Esophagus (tissue), 2 donors: Measurements from ENCODE around the gene SMPDL3A. TPM values are rescaled to one million over a fixed set of nuclear protein-coding genes. Genes with fewer than 3 reads are reported as not detected.
"Not testable (repeated sequence)": the region's sequence is repeated elsewhere in the genome, so short reads cannot be mapped to it uniquely, and the experiment has no call there.

Experiments used
- H3K27ac ChIP-seq, 2 donors: one replicate each; pipeline ENCODE4 v1.5.1; 2013; ENCODE audit warnings: low read depth in 2 of 2, mild to moderate bottlenecking in 2 of 2, inconsistent platforms in 1 of 2, low read length in 1 of 2, moderate library complexity in 1 of 2
- H3K27me3 ChIP-seq, 2 donors: one replicate each; pipeline ENCODE4 v1.6.1; 2013; ENCODE audit warnings: low read length in 2 of 2, control low read depth in 1 of 2, mild to moderate bottlenecking in 1 of 2; ENCODE audit not compliant: insufficient read depth in 2 of 2, control insufficient read depth in 1 of 2
- H3K36me3 ChIP-seq, 2 donors: one replicate each; pipeline ENCODE4 v1.6.1; 2013; ENCODE audit warnings: low read length in 1 of 2; ENCODE audit not compliant: control insufficient read depth in 2 of 2, insufficient read depth in 2 of 2
- H3K4me1 ChIP-seq, 2 donors: one replicate each; pipeline ENCODE4 v1.6.1; 2013; ENCODE audit warnings: low read length in 1 of 2; ENCODE audit not compliant: control insufficient read depth in 2 of 2, insufficient read depth in 2 of 2
- H3K4me3 ChIP-seq, 2 donors: one replicate each; pipeline ENCODE4 v1.5.1; 2013; ENCODE audit warnings: low read length in 2 of 2, mild to moderate bottlenecking in 2 of 2, low read depth in 1 of 2, moderate library complexity in 1 of 2
- H3K9me3 ChIP-seq, 2 donors: one replicate each; pipeline ENCODE4 v1.6.1; 2013; ENCODE audit warnings: mild to moderate bottlenecking in 2 of 2, low read depth in 1 of 2, low read length in 1 of 2, moderate library complexity in 1 of 2; ENCODE audit not compliant: control insufficient read depth in 2 of 2, insufficient read depth in 1 of 2
- WGBS, 2 donors: extraction: QIAGEN DNeasy Blood & Tissue Kit; methylation state at CpG; one replicate each; pipeline ENCODE4 v1.1.7; 2013; 5-methylcytosine and 5-hydroxymethylcytosine counted together
- polyA plus RNA-seq, 2 donors: library from polyadenylated mRNA; stranded (reverse); fragments of 200-250 nt; gene quantifications; one replicate each; pipeline ENCODE4 v1.2.3, GENCODE V29; 2013
- donor health status: healthy with polysubstance abuse.
- donor health status: Bipolar disorder and iron deficiency.

Gene SMPDL3A, protein sequence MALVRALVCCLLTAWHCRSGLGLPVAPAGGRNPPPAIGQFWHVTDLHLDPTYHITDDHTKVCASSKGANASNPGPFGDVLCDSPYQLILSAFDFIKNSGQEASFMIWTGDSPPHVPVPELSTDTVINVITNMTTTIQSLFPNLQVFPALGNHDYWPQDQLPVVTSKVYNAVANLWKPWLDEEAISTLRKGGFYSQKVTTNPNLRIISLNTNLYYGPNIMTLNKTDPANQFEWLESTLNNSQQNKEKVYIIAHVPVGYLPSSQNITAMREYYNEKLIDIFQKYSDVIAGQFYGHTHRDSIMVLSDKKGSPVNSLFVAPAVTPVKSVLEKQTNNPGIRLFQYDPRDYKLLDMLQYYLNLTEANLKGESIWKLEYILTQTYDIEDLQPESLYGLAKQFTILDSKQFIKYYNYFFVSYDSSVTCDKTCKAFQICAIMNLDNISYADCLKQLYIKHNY
- polyA plus RNA-seq, result 1 to 10 TPM; 4.9 to 7.2 TPM

DNA sequence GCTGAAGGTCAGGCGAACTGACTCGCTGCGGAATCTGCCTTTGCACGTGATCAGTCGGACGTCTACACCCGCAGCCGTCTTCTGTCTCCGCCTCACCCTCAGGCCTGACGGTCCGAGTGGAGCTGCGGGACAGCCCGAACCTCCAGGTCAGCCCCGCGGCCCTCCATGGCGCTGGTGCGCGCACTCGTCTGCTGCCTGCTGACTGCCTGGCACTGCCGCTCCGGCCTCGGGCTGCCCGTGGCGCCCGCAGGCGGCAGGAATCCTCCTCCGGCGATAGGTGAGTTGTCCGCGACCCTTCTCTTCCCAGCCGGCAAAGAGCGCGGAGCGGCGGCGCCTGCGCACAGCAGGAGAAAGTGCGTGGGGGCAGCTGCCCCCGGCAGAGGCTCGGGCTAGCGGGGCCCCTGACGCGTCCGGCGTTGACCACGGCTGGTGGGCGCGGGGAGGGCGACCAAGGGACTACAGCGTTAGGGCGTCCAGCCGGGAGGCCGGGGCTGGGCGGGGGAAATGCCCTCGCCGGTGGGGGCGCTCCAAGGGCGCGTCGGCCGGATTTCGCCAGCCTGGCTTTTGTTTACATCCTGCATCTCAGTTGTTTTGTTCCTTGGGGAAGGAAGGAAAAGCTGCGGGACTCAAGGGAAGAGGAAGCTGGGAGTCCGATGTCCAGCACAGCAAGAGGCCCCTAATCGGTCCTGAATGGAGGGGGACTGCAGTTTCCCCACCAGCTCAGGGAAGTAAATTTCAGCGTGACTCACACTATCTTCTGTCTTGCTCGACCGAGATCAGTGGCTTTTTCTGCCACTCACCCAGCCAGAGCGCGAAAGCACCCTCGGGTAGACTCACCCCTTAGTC lies at the start of gene SMPDL3A:
Gene SMPDL3A, plus strand, starts transcription at position 77 of the 846 bp plus-strand sequence. Its CDS starts 89 bp downstream, at position 166.
- Histone ChIP-seq H3K4me3 (peak within 1 kb of the TSS; percentile 75 to 78), H3K27ac (peak within 1 kb of the TSS; percentile 93), H3K4me1 (peaks cover 0 to 4% of the 10 kb centered on the region in 2 donors), H3K36me3 (no peaks in the 10 kb centered on the region), H3K9me3 (no peaks in the 10 kb centered on the region), H3K27me3 (no peaks in the 10 kb centered on the region)
- 1% methylated on average over 65 to 71 of the region's 71 CpGs for WGBS, 2 donors

DNA sequence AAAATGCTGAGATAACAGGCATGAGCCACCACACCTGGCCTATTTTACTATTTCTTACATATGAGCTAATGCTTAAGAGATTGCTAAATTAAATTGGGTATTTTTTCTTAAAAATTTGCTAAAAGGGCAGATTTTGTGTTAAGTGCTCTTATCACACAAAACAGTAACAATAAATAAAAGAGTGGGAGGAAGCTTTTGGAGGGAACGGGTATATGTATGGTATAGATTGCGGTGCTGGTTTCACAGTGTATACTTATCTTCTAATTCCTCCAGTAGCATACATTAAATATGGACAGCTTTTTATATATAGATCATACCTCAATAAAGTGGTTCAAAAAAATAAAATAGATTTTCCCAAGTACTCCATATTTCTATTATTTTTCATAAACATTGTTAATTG lies 49.0 kb upstream of the SMPDL3A start:
- Histone ChIP-seq H3K27me3 (no peaks in the 10 kb centered on the region), H3K9me3 (no peaks in the 10 kb centered on the region), H3K36me3 (no peaks in the 10 kb centered on the region), H3K27ac (no peak overlapping the region), H3K4me1 (no peaks in the 10 kb centered on the region), H3K4me3 (no peak overlapping the region)
- WGBS, 2 donors, result 91 to 95% methylated on average over 2 of the region's 2 CpGs

DNA sequence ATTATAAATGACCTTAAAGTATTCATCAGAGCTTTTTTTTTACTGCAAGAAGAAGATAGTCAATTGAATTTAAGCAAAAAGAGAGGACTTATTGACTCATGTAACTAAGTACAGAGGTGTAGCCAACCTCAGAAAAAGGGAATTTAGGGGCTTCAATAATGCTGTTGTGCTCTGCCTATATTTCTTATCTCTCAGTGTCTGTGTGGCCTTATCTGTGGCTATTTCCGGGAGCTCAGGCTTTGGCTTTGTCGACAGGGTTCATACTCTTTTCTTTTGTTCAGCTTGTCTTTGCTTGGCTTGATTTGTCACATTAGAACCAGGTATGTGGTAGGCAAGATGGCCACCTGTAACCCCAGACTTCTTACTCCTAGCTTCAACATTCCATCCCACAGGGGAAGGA lies 48.1 kb upstream of the SMPDL3A start:
- no peaks in the 10 kb centered on the region for H3K27me3 ChIP-seq
- H3K36me3 ChIP-seq, result no peaks in the 10 kb centered on the region
- WGBS, 2 donors, result 74 to 82% methylated on average over 2 of the region's 2 CpGs
- H3K4me1 ChIP-seq, result no peaks in the 10 kb centered on the region
- H3K27ac ChIP-seq, result no peak overlapping the region
- no peak overlapping the region for H3K4me3 ChIP-seq
- H3K9me3 ChIP-seq, result no peaks in the 10 kb centered on the region

DNA sequence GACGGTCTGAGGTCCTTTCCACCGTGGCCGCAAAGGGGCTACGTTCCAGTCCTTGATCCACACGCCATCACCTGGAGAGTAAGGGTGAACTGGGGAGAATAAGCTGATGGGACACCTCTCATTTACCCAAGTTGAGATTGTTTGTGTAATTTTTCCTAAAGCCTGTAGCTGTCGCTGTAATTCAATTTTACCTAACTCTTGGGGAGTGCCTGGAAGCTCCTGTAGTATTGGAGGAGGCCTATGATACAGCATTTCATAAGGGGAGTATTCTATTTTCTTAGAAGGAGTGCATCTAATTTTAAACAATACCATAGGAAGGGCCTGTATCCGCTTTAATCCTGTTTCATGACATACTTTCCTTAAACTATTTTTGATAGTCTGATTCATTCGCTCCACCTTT lies 44.8 kb upstream of the SMPDL3A start:
- not testable (repeated sequence) for H3K36me3 ChIP-seq, H3K27ac ChIP-seq, H3K27me3 ChIP-seq, H3K9me3 ChIP-seq, H3K4me3 ChIP-seq, H3K4me1 ChIP-seq
- WGBS, 2 donors, result 40 to 46% methylated on average over 8 of the region's 8 CpGs

DNA sequence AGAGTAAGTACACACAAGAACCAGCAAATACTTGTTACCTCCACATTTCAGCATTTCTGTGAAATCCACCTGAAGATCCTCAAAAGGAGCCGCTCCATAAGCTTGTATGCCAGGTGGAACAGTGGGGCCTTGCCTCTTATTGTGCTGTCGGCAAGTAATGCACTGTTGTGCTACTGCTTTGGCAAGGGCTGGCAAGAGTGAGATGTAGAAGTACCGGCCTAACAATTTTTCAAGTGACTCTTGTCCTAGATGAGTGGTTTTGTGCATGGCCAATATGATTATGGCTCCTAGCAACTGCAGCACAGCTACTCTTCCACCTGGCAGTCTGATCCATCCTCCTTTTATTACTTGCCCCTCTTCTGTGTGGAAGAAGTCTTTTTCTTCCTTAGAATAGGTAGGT lies 44.2 kb upstream of the SMPDL3A start:
- H3K9me3 ChIP-seq, H3K27ac ChIP-seq: not testable (repeated sequence)

DNA sequence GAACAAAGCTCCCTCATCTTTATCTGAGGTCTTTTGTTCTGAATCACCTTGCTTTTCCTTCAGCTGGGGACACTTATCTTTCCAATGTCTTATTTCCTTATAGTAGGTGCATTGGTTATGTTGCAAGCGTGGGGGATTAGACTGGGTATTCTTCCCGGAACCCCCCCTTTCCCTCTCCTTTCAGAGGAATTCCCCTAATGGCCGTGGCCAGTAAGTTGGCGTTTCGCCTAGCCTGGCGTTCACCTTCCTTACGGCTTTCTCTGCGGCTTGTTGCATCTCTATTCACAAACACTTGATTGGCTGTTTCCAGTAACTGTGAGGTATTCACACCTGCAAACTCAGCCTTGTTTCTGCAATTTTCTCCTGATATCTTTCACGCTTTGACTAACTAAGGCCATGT lies 42.4 kb upstream of the SMPDL3A start:
- Histone ChIP-seq H3K27ac (no peak overlapping the region), H3K27me3 (no peaks in the 10 kb centered on the region), H3K36me3 (no peaks in the 10 kb centered on the region), H3K9me3 (no peaks in the 10 kb centered on the region), H3K4me1 (no peaks in the 10 kb centered on the region), H3K4me3 (no peak overlapping the region)
- WGBS, 2 donors, result 78 to 81% methylated on average over 9 of the region's 9 CpGs

More for the DNA sequence above, 44.2 kb upstream of the SMPDL3A start:
- H3K4me1 ChIP-seq, H3K27me3 ChIP-seq, H3K4me3 ChIP-seq, H3K36me3 ChIP-seq: not testable (repeated sequence)
- 89 to 90% methylated on average over 3 of the region's 3 CpGs for WGBS, 2 donors

DNA sequence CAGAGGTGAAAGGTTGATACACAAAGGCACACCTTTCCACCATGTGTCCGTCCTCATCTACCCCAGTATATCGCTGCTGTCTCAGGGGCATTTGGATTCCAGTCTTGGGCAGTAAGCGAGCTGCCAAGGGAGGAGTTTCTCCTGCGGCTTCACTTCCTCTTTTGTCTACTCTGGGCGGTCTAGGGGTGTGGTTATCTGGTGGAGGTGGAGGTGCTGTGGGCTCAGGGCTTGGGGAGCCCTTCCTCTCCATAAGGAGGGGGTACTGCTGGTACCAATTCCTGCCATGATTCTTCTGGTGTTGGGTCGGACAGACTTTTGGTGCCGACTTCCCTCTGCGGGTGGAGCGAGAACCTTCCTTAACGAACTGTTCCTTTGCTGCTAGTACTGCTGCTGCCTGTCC lies 41.5 kb upstream of the SMPDL3A start:
- 90 to 92% methylated on average over 10 of the region's 10 CpGs for WGBS, 2 donors
- no peak overlapping the region for H3K4me3 ChIP-seq
- H3K9me3 ChIP-seq, result no peaks in the 10 kb centered on the region
- no peaks in the 10 kb centered on the region for H3K27me3 ChIP-seq
- H3K36me3 ChIP-seq, result no peaks in the 10 kb centered on the region
- H3K27ac ChIP-seq, result no peak overlapping the region
- no peaks in the 10 kb centered on the region for H3K4me1 ChIP-seq

DNA sequence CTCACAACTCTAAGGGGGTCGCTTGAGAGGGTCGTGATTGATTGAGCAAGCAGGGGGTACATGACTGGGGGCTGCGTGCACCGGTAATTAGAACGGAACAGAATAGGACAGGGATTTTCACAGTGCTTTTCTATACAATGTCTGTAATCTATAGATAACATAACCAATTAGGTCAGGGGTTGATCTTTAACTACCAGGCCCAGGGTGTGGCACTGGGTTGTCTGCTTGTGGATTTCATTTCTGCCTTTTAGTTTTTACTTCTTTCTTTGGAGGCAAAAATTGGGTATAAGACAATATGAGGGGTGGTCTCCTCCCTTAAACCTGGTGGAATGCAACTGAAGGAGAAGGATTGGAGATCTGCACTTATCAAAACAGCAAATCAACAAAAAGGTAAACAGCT lies 40.1 kb upstream of the SMPDL3A start:
- H3K9me3 ChIP-seq, H3K4me3 ChIP-seq, H3K27me3 ChIP-seq, H3K4me1 ChIP-seq, H3K36me3 ChIP-seq, H3K27ac ChIP-seq: not testable (repeated sequence)
- WGBS, 2 donors, result 74 to 77% methylated on average over 2 to 5 of the region's 5 CpGs

DNA sequence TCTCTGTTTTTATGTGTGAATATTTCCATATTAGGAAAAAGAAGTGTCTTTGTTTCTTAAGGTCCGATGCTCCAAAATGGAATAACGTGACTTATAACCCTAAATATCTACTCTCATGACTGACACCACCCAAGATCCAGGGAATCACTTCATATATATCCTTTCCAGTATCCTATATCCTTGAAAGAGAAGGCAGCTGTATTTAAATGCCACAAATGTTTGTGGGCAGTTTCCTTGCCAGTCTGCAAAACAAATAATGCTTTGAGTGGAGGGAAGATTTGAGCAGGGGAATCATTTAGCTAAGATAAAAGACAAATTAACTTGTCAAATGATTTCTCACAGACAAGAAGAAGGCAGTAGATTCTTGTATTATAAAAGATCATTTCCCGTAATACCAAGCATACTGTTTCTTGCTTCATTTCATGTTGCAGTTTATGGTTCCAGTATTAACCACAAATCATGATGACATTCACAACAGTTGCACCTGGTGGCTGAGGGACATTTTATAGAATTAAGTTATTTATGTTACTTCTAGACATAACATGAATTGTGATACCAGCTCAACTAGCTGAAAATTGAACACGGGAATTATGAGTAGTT lies 39.5 kb upstream of the SMPDL3A start:
- no peak overlapping the region for H3K27ac ChIP-seq
- WGBS, 2 donors, result 89 to 90% methylated on average over 4 of the region's 4 CpGs
- no peaks in the 10 kb centered on the region for H3K4me1 ChIP-seq
- H3K4me3 ChIP-seq, result no peak overlapping the region
- H3K27me3 ChIP-seq, result no peaks in the 10 kb centered on the region
- H3K9me3 ChIP-seq, result no peaks in the 10 kb centered on the region
- no peaks in the 10 kb centered on the region for H3K36me3 ChIP-seq
